NOMO-1 treated with DMSO at 0.1 percent for 48 hours (cell line): ENCODE measurements around the gene PEX5L.
"Not testable (repeated sequence)": the region's sequence is repeated elsewhere in the genome, so short reads cannot be mapped to it uniquely, and the experiment has no call there.

Experiments used
- DNase-seq: peaks from one replicate; lab custom pipeline; 2025; ENCODE audit not compliant: unreplicated experiment; lab: John Stamatoyannopoulos, UW

The PEX5L gene, protein sequence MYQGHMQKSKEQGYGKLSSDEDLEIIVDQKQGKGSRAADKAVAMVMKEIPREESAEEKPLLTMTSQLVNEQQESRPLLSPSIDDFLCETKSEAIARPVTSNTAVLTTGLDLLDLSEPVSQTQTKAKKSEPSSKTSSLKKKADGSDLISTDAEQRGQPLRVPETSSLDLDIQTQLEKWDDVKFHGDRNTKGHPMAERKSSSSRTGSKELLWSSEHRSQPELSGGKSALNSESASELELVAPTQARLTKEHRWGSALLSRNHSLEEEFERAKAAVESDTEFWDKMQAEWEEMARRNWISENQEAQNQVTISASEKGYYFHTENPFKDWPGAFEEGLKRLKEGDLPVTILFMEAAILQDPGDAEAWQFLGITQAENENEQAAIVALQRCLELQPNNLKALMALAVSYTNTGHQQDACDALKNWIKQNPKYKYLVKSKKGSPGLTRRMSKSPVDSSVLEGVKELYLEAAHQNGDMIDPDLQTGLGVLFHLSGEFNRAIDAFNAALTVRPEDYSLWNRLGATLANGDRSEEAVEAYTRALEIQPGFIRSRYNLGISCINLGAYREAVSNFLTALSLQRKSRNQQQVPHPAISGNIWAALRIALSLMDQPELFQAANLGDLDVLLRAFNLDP

DNA sequence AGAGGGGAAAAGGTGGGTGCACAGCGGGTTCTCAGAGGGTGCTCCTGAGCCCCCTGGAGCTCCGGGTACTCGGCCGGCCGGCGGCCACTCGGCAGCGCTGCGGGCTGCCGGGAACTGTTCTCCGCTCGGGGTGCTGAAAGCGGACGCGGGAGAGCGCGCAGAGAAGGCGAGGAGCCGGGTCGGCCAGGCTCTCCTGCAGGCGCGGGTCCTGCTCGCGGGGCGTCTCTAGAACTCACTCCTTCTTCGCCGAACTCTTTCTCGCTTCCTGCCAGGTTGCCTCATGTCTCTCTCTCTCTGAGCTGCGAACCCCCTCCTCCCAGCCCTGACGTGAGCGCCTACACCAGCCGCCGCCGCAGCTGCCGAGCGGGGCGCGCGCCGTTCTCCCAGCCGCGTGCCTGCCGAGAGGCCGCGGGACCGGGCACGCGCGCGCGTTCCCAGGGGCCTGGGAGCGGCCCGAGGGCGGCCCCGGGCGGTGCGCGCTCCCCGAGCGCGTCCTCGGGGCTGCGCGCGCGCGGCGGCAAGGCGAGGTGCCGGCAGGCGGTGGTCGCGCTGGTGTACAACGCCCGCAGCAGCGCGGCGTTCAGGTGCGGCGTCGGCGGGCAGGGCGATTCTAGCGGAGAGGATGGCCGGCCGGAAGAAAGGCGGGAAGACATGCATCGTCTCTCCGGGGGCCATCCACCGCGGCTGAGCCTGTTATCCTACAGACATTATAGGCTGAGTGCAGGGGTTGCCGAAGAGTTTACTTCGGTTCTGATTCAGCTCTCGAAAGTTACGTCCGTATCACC is at the start of gene PEX5L:
Gene PEX5L, minus strand, starts transcription at position 267 of the 785 bp plus-strand sequence. CDS start 338 bp downstream, outside the sequence.
- no peak for DNase-seq

DNA sequence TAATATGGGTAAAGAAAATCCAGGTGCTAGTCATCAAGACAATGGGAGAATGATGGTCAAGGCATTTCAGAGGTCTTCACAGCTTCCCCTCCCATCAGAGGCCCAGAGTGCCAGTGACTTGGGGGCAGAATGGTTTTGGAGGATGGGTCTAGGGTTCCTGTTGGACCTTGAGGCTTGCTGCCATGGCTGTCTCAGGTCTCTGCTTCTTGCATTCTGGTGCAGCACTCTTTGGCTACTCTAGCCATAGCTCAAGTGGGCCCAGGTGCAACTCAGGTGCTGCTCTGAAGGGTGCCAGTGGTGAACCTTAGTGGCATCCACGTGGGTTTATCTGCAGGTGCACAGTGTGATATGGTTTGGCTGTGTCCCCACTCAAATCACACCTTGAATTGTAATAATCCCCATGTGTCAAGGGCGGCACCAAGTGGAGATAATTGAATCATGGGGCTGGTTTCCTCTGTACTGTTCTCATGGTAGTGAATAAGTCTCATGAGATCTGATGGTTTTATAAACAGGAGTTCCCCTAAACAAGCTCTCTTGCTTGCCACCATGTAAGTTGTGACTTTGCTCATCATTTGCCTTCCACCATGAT is 48.5 kb upstream of the PEX5L start:
- no peak for DNase-seq

- DNase-seq: no peak
Observed at GRCh38 chr3:180082699-180083098, 46.0 kb upstream of the PEX5L start.

- DNase-seq: no peak
Observed at GRCh38 chr3:180078592-180078991, 41.9 kb upstream of the PEX5L start.

- no peak for DNase-seq
Observed at GRCh38 chr3:180073561-180073960, 36.8 kb upstream of the PEX5L start.

DNA sequence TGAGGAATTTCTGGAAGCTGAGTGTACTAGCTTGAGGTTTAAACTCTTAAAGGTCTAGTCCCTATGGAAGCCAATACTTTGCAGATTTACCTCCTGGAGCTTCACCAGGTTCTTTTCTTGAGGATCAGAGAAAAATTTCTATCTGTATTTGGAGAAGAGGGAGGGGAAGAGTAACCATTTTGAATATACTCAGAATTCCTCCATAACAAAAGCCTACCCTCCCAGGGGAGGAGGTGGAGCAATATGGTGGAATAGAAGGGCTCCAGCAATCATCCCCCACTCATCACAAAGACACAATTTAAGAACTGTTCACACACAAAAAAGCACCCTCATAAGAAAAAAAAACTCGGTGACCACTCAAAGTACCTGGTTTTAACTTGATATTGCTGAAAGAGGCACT is 36.0 kb upstream of the PEX5L start:
- no peak for DNase-seq

GRCh38 chr3:180070925-180071324 is 34.2 kb upstream of the PEX5L start:
- no peak for DNase-seq

GRCh38 chr3:180068023-180068422 is 31.3 kb upstream of the PEX5L start:
- DNase-seq: no peak

- DNase-seq: no peak
Observed at GRCh38 chr3:180066598-180066997, 29.9 kb upstream of the PEX5L start.

GRCh38 chr3:180063783-180064182 is 27.0 kb upstream of the PEX5L start:
- DNase-seq: no peak

DNA sequence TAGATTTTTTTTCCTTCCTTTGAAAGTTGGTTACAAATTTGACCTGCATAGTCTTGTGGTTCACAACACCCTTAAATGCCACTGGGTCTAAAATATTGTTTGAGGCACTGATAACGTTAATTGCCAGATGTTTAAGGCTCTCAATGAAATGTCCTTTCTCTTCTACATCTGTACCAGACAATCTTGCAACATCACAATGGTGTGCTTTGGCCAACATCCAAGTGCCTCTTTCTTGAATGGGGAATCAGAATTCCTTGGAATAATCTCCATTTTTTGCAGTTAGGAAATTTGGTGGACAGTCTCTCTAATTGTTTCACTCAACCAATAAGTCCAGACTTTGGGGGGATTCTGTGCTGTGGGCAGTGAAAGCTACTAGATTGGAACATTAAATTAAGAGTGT is 26.0 kb upstream of the PEX5L start:
- DNase-seq: no peak

DNA sequence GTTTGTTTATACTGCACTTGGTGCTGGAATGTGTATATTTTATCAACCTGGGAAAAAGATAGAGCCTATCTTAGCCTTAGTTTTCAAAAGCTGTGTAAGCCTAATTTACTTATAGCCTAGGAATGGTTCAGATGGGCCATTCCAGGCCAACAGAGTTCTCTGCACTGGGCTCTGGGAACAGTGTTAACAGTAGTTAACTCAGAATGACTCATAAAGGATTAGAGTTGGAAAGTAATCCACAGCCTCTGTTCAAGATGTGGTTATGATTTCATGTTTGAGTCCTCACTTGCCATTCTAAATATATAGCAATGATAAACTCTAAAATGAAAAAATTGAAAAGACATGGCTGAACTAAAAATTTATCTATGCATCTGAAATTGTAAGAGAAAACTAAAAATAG is 22.6 kb upstream of the PEX5L start:
- DNase-seq: no peak

DNA sequence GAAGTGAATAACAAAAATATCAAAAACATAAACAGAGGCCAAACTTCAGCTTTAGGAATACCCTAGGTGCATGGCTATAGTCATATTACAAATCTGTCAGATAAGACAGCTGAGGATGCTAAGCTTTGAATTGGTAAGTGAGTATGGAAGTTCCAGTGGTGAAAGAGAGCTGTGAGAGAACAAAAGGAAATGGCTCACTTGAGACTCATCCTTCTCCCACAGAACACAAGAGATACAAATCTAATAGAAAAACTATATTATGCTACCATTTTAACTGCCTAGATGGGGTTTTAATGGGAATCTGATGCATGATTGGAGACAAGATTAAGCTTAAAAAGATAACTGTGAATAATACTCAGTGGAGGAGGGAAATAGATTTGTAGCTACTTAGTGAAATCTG is 21.5 kb upstream of the PEX5L start:
- no peak for DNase-seq

GRCh38 chr3:180055656-180056055 is 18.9 kb upstream of the PEX5L start:
- DNase-seq: not testable (repeated sequence)

GRCh38 chr3:180049391-180049790 is 12.7 kb upstream of the PEX5L start:
- DNase-seq: no peak

GRCh38 chr3:180048840-180049239 is 12.1 kb upstream of the PEX5L start:
- no peak for DNase-seq

GRCh38 chr3:180048103-180048502 is 11.4 kb upstream of the PEX5L start:
- DNase-seq: peak; percentile 98

GRCh38 chr3:180040966-180041365 is 4.2 kb upstream of the PEX5L start:
- DNase-seq: peak; percentile 8

DNA sequence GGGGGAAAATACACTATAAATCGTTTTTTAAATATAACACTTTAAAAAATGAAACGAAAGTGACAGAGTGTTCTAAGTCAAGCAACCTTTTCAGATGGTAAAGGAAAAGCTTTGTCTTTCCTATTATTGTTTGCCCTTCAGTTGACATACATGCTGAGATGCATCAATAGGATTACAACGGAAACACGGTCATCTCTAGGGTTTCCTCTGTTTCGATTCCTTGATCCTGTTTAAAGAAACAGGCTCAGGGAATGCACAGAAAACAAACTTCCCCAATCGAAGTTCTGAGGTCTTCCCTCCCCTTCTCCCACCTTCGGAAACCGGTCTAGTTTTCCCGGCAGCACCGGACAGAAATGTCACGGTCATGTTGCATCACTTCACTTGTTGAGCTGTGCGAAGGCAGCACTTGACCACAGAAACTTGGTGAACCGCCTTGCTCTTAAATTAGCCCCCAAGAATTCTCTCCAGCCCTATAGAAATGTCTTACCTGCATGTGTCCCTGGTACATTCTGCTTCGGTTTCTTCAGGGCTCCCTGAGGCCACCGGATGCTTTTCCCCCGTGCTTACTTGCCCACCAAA is 556 bp downstream of the PEX5L start:
- DNase-seq: peak; percentile 54

- no peak for DNase-seq
Observed at GRCh38 chr3:180026997-180027396, 9.7 kb downstream of the PEX5L start.

- DNase-seq: no peak
Observed at GRCh38 chr3:180018543-180018942, 18.2 kb downstream of the PEX5L start.
